GM12878 (cell line): ENCODE results near the gene RAB35. TPM values are rescaled to one million over a fixed set of nuclear protein-coding genes. Genes with fewer than 3 reads are reported as not detected.

Experiments used
- ATAC-seq: fragments of 200-7000 bp; cut with Tn5 transposase; 3 replicates; pipeline ENCODE4 v1.9.1; 2020; ENCODE audit warnings: mild to moderate bottlenecking, moderate library complexity
- BruUV-seq: library from RNA; stranded (reverse); fragments of 400-500 nt; replicated peaks from 2 replicates; lab custom pipeline; 2021; lab: Mats Ljungman, UMichigan
- CTCF ChIA-PET: fragments of 300-600 bp; sonication (Branson Sonifier 250); formaldehyde crosslinking; extraction: SDS; loops from one replicate; lab custom pipeline; 2021; ENCODE audit warnings: inconsistent platforms; lab: Yijun Ruan, JAX
- POLR2A ChIA-PET: fragments of 350-600 bp; formaldehyde crosslinking; extraction: SDS; loops from one replicate; lab custom pipeline; 2021; ENCODE audit warnings: inconsistent platforms; lab: Charles Lee
- RAD21 ChIA-PET: fragments of 300-600 bp; sonication (Branson Sonifier 250); formaldehyde crosslinking; loops from one replicate; lab custom pipeline; 2023; ENCODE audit warnings: antibody characterized with exemption; ENCODE audit not compliant: unreplicated experiment; lab: Charles Lee
- SMC1A ChIA-PET: fragments of 300-600 bp; sonication (Branson Sonifier 250); formaldehyde crosslinking; loops from one replicate; lab custom pipeline; 2023; ENCODE audit not compliant: unreplicated experiment, uncharacterized antibody; lab: Charles Lee
- DNase-seq: peaks from one replicate; pipeline ENCODE4 v3.0.0-alpha.2; 2011; ENCODE audit warnings: low read depth, low spot score
- FAIRE-seq: peaks from 3 replicates; lab custom pipeline; 2011; peaks lifted over from hg19 to GRCh38; lab: Jason Lieb, UNC
- H2AFZ ChIP-seq: 2 replicates; pipeline ENCODE4 v1.6.0; 2011; ENCODE audit warnings: low read depth, low read length, control low read depth; ENCODE audit not compliant: control insufficient read depth
- H3K27ac ChIP-seq: 2 replicates; pipeline ENCODE4 v1.5.1; 2011; ENCODE audit warnings: control low read depth; ENCODE audit not compliant: control insufficient read depth, insufficient read depth
- H3K27me3 ChIP-seq, 2 experiments: replicated peaks in 1 of 2; 2 replicates each; pipeline versions ENCODE4 v1.6.0 to v1.6.1; 2011; ENCODE audit warnings: low read length in 1 of 2; ENCODE audit not compliant: control insufficient read depth in 2 of 2, insufficient read depth in 2 of 2
- H3K36me3 ChIP-seq, 2 experiments: 2 replicates each; pipeline ENCODE4 v1.5.1; 2011; ENCODE audit warnings: low read length in 1 of 2; ENCODE audit not compliant: control insufficient read depth in 2 of 2, insufficient read depth in 2 of 2
- H3K4me1 ChIP-seq: 2 replicates; pipeline ENCODE4 v1.6.1; 2011; ENCODE audit warnings: mild to moderate bottlenecking, low read length, moderate library complexity, mixed read lengths; ENCODE audit not compliant: control insufficient read depth, insufficient read depth
- H3K4me2 ChIP-seq: 2 replicates; pipeline ENCODE4 v1.6.0; 2011; ENCODE audit warnings: control low read depth; ENCODE audit not compliant: control insufficient read depth, insufficient read depth
- H3K4me3 ChIP-seq: fragments of 200-600 bp; sonication (generic); 2 replicates; pipeline ENCODE4 v1.5.1; 2016
- H3K79me2 ChIP-seq: 2 replicates; pipeline ENCODE4 v1.6.0; 2011; ENCODE audit warnings: low read length; ENCODE audit not compliant: control insufficient read depth, insufficient read depth
- H3K9ac ChIP-seq: 2 replicates; pipeline ENCODE4 v1.8.0; 2011; ENCODE audit warnings: low read length, control low read depth, mixed read lengths; ENCODE audit not compliant: control insufficient read depth, insufficient read depth
- H3K9me3 ChIP-seq: replicated peaks from 3 replicates; pipeline ENCODE4 v1.5.1; 2011; ENCODE audit warnings: mild to moderate bottlenecking, low read length; ENCODE audit not compliant: control insufficient read depth, insufficient read depth
- H4K20me1 ChIP-seq: 2 replicates; pipeline ENCODE4 v1.6.0; 2011; ENCODE audit not compliant: control insufficient read depth, insufficient read depth
- GATAD2B ChIP-seq: fragments of 450-650 bp; conservative IDR thresholded peaks from 2 replicates; pipeline ENCODE4 v1.6.1; 2017; ENCODE audit warnings: low read depth, mild to moderate bottlenecking, moderate library complexity
- NFXL1 ChIP-seq: fragments of 450-650 bp; IDR thresholded peaks from 2 replicates; pipeline ENCODE4 v1.6.1; 2017; ENCODE audit warnings: antibody characterized with exemption, mild to moderate bottlenecking, borderline replicate concordance
- SKIL ChIP-seq: fragments of 450-650 bp; IDR thresholded peaks from 2 replicates; pipeline ENCODE4 v1.6.1; 2017; ENCODE audit warnings: mild to moderate bottlenecking, low read depth, inconsistent platforms; ENCODE audit not compliant: poor library complexity, severe bottlenecking
- YY1 ChIP-seq: IDR thresholded peaks from 2 replicates; pipeline ENCODE4 v1.6.1; 2011; ENCODE audit warnings: low read depth, mild to moderate bottlenecking, low read length
- ZNF217 ChIP-seq: fragments of 450-650 bp; IDR thresholded peaks from 2 replicates; pipeline ENCODE4 v1.6.1; 2017; ENCODE audit warnings: antibody characterized with exemption, mild to moderate bottlenecking
- WGBS: methylation state at CpG from one replicate; pipeline ENCODE4 v1.1.6; 2016; ENCODE audit warnings: low lambda C conversion rate; ENCODE audit not compliant: insufficient replicate concordance, insufficient coverage; ENCODE audit errors: missing lambda C conversion rate; 5-methylcytosine and 5-hydroxymethylcytosine counted together
- in situ Hi-C: fragments of 300-500 bp; cut with MboI; formaldehyde crosslinking; loops from 9 replicates; pipeline ENCODE4 v1.14.3; 2018; ENCODE audit warnings: mixed read lengths
- intact Hi-C: fragments of 100-400 bp; cut with micrococcal nuclease; formaldehyde crosslinking; loops from one replicate; pipeline ENCODE4 v1.14.2; 2022; ENCODE audit not compliant: unreplicated experiment
- polyA plus RNA-seq, 11 experiments: library from polyadenylated mRNA; depleted of rRNA in 4 of 11; unstranded in 6 of 11; stranded (reverse) in 5 of 11; fragments of >200 nt; fragmentation: Nextera tagmentation in 4 of 11; fragmentation: Illumina TruSeq in 1 of 11; extraction: Ambion mirVana in 4 of 11; extraction: Trizol in 1 of 11; gene quantifications; 1 replicate in 1 of 11; 2 replicates in 10 of 11; pipeline versions ENCODE4 v1.2.1 to v1.2.3, GENCODE V29; 2011 to 2016; ENCODE audit warnings: inconsistent platforms in 2 of 11, missing spikeins in 2 of 11, low read depth in 1 of 11
- total RNA-seq, 4 experiments: library from RNA; depleted of rRNA in 3 of 4; stranded (reverse); fragments of >200 nt in 3 of 4; fragmentation: Illumina TruSeq in 1 of 4; extraction: Trizol in 1 of 4; gene quantifications; 2 replicates each; pipeline versions ENCODE4 v1.2.1 to v1.2.3, GENCODE V29; 2013 to 2021
- TF ChIP-seq, protein P1 (sequence below): IDR thresholded peaks from 2 replicates; pipeline ENCODE4 v1.6.1; 2011; ENCODE audit warnings: mild to moderate bottlenecking, low read depth, low read length, moderate library complexity; ENCODE audit not compliant: insufficient replicate concordance

The RAB35 gene
- total and polyA plus RNA-seq, 10 of the 15 experiments (the other 5 are each of a cell fraction or from before 2014, with no cell fraction given) = 0.76 to 99.2 (median 43.8) TPM

GRCh38 chr12:120067084-120067869, 49.3 kb downstream of the RAB35 start:
- in situ Hi-C loops = no loop called here
- peaks cover 0 to 2% of the 10 kb centered on the region in 2 experiments; a peak in 1 of 4 replicates for H3K36me3 ChIP-seq
- CTCF ChIA-PET = interaction anchor here (0.6 to 1.3 kb wide), 3 partner anchors 13 to 272 kb away, joined by 3 read pairs; no protein-coding TSS in a partner anchor
- TF ChIP-seq NFXL1 = no peak
- TF ChIP-seq, protein P1, sequence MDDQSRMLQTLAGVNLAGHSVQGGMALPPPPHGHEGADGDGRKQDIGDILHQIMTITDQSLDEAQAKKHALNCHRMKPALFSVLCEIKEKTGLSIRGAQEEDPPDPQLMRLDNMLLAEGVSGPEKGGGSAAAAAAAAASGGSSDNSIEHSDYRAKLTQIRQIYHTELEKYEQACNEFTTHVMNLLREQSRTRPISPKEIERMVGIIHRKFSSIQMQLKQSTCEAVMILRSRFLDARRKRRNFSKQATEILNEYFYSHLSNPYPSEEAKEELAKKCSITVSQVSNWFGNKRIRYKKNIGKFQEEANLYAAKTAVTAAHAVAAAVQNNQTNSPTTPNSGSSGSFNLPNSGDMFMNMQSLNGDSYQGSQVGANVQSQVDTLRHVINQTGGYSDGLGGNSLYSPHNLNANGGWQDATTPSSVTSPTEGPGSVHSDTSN = no peak
- no peak for TF ChIP-seq SKIL
- no peak for TF ChIP-seq GATAD2B
- no peak for TF ChIP-seq ZNF217
- no peak for TF ChIP-seq YY1
- H3K27ac ChIP-seq = no peak overlapping the region
- 65% methylated on average over 3 of the region's 3 CpGs for WGBS
- no peaks in the 10 kb centered on the region for H3K79me2 ChIP-seq
- no peaks in the 10 kb centered on the region for H3K9me3 ChIP-seq
- H2AFZ ChIP-seq = no peak overlapping the region
- H3K27me3 ChIP-seq = no peaks in the 10 kb centered on the region
- no TSS peak for BruUV-seq
- no peak overlapping the region for H3K9ac ChIP-seq
- FAIRE-seq = no peak
- SMC1A ChIA-PET = no interaction called here
- POLR2A ChIA-PET = interaction anchor here (0.6 kb wide), 1 partner anchor 68 kb away, joined by 5 read pairs; no protein-coding TSS in a partner anchor
- intact Hi-C loops = no loop called here
- no peak for ATAC-seq
- H3K4me2 ChIP-seq = no peak overlapping the region
- no peak for DNase-seq
- H4K20me1 ChIP-seq = no peaks in the 10 kb centered on the region
- RAD21 ChIA-PET = no interaction called here
- H3K4me3 ChIP-seq = no peak overlapping the region
- H3K4me1 ChIP-seq = no peaks in the 10 kb centered on the region
